ENCODE measurements around the gene SOX9.
"Not testable (repeated sequence)": the region's sequence is repeated elsewhere in the genome, so short reads cannot be mapped to it uniquely, and the experiment has no call there.

Gene SOX9

GRCh38 chr17:72126575-72127486, 6.0 kb downstream of the SOX9 start:
- peak; percentile 92 for DNase-seq (ENCODE audit: low spot score)

- no peak for DNase-seq (ENCODE audit: low spot score)
These were observed 7.2 kb downstream of the SOX9 start for GRCh38 chr17:72128039-72128438.

- DNase-seq (ENCODE audit: low spot score), result no peak
These were observed 14.0 kb downstream of the SOX9 start for GRCh38 chr17:72134608-72135394.

GRCh38 chr17:72135546-72136325, 14.9 kb downstream of the SOX9 start:
- DNase-seq (ENCODE audit: low spot score), result no peak

- DNase-seq (ENCODE audit: low spot score), result peak; percentile 82
These were observed 15.9 kb downstream of the SOX9 start for GRCh38 chr17:72136692-72137091.

- DNase-seq (ENCODE audit: low spot score), result no peak
These were observed 16.3 kb downstream of the SOX9 start for GRCh38 chr17:72137161-72137560.

GRCh38 chr17:72139212-72139611, 18.4 kb downstream of the SOX9 start:
- DNase-seq (ENCODE audit: low spot score), result peak; percentile 67

GRCh38 chr17:72141336-72141735, 20.5 kb downstream of the SOX9 start:
- DNase-seq (ENCODE audit: low spot score), result no peak

- not testable (repeated sequence) for DNase-seq (ENCODE audit: low spot score)
These were observed 21.3 kb downstream of the SOX9 start for GRCh38 chr17:72142097-72142496.

- DNase-seq (ENCODE audit: low spot score), result no peak
These were observed 21.8 kb downstream of the SOX9 start for GRCh38 chr17:72142614-72143013.

GRCh38 chr17:72143245-72143644, 22.4 kb downstream of the SOX9 start:
- DNase-seq (ENCODE audit: low spot score), result no peak

GRCh38 chr17:72144101-72144500, 23.3 kb downstream of the SOX9 start:
- no peak for DNase-seq (ENCODE audit: low spot score)

- no peak for DNase-seq (ENCODE audit: low spot score)
These were observed 24.7 kb downstream of the SOX9 start for GRCh38 chr17:72145562-72145961.

GRCh38 chr17:72145962-72146361, 25.1 kb downstream of the SOX9 start:
- peak; percentile 57 for DNase-seq (ENCODE audit: low spot score)

- DNase-seq (ENCODE audit: low spot score), result no peak
These were observed 25.6 kb downstream of the SOX9 start for GRCh38 chr17:72146371-72146770.

GRCh38 chr17:72150632-72151460, 30.0 kb downstream of the SOX9 start:
- DNase-seq (ENCODE audit: low spot score), result no peak

- DNase-seq (ENCODE audit: low spot score), result peak; percentile 91
These were observed 31.0 kb downstream of the SOX9 start for GRCh38 chr17:72151565-72152386.

GRCh38 chr17:72152387-72152929, 31.6 kb downstream of the SOX9 start:
- peak; percentile 16 for DNase-seq (ENCODE audit: low spot score)

- no peak for DNase-seq (ENCODE audit: low spot score)
These were observed 38.4 kb downstream of the SOX9 start for GRCh38 chr17:72158895-72159885.

Data from kidney tubule cell (primary cell).